ENCODE results near the gene MCHR2.
A peak's percentile ranks its signal among the peaks of the same experiment; 100 is the strongest.
"Not testable (repeated sequence)": the region's sequence is repeated elsewhere in the genome, so short reads cannot be mapped to it uniquely, and the experiment has no call there.

The MCHR2 gene, protein sequence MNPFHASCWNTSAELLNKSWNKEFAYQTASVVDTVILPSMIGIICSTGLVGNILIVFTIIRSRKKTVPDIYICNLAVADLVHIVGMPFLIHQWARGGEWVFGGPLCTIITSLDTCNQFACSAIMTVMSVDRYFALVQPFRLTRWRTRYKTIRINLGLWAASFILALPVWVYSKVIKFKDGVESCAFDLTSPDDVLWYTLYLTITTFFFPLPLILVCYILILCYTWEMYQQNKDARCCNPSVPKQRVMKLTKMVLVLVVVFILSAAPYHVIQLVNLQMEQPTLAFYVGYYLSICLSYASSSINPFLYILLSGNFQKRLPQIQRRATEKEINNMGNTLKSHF

DNA sequence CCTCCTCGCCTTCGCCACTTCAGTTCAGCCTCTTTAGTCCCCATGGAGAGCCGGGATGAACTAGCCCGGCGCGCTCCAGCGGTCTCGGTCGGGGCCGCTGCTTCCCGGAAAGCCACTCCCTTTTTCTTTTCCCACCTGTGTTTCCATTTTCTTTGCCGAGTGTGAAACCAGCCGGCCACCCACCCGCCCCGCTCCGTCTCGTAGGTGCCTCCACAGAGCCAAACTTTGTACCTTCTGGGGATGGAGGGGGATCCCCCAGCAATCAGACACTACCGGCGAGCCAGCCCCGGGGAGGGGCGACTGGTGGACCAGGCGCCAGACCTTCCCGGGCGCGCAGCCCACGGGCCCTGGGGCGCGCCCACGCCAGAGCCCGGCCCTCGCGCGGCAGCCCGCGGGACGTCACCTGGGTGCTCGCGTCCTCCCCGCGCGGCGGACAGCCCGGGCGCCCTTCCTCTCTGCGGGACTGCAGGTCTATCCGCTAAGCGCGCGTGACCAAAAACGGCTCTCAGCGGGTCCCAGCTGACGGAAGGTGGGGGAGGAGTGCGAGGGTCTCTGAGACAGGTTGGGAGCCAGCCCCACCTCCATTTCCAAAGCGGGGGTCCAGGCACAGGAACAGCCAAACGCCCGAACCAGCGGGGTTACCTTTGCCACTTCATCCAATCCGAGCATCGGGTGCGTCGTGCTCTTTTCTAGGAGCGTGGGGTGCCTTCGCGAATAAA lies at the start of gene MCHR2:
Gene MCHR2, minus strand, starts transcription at position 691 of the 719 bp plus-strand sequence. CDS start 38,076 bp downstream, outside the sequence.
- DNase-seq = no peak

DNA sequence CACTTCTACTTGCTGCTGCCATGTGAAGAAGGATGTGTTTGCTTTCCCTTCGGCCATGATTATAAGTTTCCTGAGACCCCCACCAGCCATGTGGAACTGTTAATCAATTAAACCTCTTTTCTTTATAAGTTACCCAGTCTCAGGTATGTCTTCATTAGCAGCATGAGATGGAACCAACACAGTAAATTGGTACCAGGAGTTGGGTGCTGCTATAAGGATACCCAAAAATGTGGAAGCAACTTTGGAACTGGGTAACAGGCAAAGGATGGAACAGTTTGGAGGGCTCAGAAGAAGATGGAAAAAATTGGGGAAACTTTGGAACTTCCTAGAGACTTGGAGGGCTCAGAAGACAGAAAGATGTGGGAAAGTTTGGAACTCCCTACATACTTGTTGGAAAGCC lies 44.5 kb upstream of the MCHR2 start:
- not testable (repeated sequence) for DNase-seq

DNA sequence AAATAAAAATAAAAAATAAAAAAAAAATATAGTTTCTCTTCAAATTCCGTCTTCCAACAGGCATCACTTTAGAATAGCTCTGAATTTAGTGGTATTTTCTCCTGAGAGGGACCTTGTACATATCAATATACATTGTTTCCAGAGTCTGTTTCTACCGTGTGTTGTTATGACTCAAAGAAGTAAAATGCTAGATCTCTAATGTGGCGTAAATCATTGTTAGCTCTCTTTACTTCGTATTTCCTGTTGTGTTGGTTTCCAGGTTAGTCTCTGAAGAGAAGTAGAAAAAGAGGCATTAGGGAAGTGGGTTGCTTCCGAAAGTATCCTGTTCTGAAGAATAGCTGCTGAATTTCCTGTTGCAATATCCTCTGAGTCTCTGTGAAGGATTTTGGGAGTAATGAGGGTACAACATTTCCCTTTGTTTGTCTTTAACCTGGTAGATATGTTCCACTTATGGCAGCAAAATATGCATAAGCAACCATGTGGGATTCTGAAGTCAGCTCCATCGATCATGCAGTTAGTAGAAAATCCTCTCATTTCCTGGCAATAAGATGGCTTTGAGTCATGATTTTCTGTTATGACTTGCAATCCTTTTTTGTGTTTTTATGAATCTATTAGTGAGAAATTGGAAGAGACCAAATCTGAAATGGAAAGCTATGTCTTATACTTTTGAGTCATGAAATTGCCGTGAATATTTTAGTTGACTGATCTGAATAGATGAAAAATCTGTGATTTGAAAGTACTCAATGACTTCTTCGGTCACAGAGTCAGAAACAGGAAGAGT lies 42.0 kb upstream of the MCHR2 start:
- no peak for DNase-seq

DNA sequence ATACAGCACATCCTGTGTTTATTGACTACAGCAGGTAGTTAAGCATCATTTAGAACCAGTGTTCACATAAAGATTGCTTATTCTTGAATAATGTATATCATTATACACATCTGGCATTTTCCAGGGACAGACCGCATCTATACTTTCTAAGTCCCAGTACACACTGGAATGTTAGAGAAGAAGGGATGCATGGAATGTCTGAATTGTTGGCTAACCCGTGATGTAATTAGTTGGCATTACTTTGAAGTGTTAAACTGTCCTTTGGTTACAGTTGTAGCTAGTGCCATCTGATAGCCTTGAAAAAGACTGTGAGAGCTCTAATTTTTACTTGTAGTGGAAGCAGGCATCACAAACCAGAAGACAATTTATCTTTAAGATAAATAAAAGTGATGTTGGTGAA lies 29.8 kb upstream of the MCHR2 start:
- no peak for DNase-seq

DNA sequence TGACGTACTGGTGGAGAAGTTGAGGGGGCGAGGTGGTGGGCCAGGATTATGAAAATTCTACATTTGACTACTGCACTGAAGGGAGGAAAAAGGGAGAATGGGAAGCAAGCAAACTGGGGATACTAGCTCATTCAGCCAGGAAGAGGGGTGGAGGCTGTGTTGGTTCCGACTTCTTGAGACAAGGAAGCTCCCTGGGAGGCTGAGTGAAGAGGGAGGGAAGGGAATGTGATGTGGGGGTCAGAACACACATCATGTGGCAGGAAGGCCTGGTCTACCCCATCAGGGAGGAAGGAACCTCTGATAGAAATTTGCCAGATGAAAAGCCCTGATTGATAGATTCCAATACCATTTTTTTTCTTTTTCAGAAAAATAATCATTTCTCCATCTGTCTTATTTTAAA lies 28.8 kb upstream of the MCHR2 start:
- no peak for DNase-seq

DNA sequence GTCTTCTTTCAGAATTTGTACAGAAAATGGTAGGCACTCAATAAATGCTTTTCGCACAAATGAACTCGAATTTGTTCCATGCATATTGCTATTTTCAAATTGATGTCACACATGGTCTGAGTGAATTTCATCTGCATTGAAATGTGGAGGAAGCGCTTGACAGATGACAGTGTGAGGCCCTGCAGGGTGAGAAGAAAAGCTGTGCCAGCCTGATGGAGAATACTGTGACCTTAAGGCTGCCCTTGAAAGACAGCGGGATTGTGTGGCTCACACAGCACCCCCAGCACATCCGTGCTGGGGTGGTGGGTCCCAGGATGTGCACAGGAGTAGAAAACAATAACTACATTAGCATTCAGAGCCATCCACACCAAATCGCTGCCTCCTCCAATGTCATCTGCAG lies 14.8 kb upstream of the MCHR2 start:
- no peak for DNase-seq

DNA sequence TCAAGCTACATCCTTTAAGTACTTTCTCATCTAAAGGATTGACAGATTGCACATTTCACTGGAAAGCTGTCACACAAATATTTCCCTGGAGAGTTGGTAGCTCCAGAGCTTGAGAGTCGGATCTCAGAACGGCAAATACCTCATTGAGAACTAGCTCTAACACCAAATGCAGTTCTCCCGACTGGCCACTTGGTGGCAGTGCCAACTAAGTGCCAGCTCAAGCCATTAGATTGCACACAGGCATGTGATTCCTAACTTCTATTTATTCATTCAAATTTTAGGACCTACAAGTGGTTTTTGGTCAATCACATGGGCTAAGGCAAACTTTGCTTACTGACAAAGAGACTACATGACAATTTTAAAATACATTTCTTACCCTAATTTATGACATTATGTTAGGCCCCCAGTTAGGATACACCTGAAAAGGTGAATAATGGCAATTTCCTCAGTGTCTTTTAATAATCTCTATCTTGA lies 7.9 kb upstream of the MCHR2 start:
- no peak for DNase-seq

DNA sequence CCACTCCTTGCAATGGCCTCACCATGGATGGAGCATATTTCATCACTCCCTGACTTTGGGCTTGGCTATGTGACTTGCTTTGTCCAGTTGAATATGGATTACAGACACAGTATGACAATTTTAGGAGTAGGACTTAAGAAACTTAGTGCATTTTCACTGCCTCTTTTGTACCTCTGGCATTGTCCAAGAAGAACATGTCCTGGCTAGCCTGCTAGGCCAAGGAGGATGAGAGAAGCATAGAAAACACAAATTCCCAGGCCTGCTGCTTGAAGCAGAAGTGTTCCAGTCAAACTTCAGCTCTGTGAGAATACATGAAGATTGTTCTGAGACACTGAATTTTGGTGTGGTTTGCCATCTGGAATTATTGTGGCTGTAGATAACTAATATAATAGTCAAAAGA lies 3.1 kb upstream of the MCHR2 start:
- DNase-seq = no peak

DNA sequence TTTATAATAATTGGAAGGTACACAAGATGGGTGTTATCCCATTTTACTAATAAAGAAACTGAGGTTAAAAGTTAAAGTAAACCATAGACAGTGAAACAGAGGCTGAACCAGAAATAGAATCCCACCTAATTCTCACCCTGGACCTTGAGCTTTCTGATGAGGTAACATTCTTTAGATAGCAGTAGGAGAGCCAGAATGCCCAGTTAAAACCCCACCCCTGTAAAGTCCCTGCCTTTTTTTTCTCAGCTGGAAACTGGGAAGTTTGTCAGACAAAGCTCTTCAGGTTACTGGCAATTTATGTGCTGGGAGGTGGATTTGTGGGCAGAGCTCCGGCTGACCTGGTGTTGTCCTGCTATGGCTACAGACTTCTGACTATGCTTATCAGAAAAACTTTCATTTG lies 1.9 kb upstream of the MCHR2 start:
- no peak for DNase-seq

DNA sequence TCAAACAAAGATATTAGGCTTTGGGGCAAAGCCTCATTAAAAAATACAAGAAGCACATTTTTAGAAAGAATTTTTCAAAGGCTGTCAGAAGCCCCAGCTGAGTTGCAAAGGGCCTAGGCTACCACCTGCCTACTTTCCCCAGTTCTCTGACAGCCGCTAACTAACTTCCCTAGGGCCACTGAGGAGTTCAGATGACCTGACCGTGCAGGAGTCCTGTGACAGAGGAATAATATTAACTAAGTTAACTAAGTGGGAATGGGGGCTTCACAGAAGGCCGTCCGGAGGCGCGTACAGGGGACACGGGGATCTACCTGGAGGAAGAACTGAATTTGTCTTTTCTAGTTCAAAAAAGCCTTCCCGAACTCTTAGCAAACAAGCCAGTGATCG lies 884 bp downstream of the MCHR2 start:
- DNase-seq = no peak

DNA sequence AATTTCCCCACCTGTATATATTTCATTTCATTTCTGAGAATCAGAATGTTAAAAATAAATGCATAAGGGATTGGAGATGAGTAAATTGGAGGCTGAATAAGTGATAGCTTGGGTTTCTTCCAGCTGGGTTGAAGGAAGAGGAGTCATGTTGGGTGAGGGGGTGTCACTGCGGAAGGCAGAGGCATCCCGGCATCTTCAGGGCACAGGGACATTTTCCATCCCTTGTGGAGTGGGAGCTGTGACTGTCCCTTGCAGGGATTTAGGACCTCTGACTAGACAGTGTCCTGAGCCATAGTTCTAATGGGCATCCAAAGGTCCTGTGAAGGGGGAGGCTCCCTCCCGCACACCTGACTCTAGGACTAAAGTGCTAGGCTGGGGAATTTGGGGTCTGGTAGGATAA lies 2.1 kb downstream of the MCHR2 start:
- no peak for DNase-seq

DNA sequence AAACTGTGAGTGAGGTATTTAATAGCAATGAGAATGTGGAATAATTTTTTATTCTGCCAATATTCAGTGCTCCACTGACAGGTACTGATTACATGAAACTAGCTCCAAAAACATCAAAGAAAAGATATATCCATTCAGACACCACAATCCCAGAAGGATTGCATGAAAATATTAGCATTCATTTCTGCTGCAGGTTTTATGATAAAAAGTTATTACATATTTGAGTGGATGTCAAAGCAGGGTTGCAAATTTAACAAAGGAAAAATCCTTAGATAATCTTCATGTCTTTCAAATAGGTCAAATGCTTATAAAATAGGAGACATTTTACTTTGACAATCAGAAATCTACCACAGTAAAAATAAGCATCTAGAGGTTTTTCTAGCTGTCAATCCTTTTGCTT lies 13.3 kb downstream of the MCHR2 start:
- DNase-seq = no peak

DNA sequence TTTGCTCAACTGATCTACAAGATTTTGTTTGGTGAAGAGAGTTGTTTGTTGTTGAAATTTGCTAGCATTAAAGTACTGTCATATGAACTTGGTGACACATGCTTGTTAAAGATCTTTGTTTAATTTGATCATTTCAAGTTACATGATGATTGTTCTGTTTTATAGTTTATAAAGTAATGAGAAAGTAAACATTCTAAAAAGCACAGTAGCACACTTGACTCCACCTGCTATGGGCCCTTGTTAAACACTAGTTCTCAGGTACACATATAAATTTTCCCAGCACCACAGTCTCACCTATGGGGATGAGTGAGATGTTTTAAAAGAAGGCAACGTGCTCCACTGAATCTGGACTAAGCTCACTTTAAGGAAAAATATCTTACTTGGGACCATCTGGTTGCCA lies 14.1 kb downstream of the MCHR2 start:
- no peak for DNase-seq

DNA sequence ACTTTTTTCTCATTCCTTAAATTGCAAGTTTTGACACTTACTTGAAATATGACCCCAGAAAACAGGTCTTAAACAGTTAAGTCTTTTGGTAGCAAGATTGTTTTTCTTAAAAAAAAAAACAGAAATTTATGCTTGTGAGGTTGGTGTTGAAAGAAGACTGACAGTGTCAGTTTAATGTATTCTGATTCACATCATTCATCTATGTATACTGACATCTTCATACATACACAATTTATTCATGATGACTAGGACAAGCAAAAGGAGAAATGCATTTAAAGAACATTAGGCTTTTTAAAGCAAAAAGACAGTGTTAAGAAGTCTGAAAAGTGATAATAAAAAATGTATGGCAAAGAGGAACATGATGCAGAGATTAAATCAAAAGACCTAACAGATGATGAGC lies 27.0 kb downstream of the MCHR2 start:
- no peak for DNase-seq

DNA sequence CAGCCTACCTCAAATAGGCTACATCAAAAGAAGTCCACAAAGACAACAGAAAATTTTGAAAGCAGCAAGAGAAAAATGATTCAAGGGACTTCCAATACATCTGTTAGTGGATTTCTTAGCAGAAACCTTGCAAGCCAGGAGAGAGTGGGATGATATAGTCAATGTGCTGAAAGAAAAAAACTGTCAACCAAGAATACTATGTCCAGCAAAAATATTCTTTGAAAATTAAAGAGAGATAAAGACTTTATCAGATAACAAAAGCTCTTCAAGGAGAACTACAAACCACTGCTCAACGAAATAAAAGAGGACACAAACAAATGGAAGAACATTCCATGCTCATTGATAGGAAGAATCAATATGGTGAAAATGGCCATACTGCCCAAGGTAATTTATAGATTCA lies 34.0 kb downstream of the MCHR2 start:
- DNase-seq = no peak

DNA sequence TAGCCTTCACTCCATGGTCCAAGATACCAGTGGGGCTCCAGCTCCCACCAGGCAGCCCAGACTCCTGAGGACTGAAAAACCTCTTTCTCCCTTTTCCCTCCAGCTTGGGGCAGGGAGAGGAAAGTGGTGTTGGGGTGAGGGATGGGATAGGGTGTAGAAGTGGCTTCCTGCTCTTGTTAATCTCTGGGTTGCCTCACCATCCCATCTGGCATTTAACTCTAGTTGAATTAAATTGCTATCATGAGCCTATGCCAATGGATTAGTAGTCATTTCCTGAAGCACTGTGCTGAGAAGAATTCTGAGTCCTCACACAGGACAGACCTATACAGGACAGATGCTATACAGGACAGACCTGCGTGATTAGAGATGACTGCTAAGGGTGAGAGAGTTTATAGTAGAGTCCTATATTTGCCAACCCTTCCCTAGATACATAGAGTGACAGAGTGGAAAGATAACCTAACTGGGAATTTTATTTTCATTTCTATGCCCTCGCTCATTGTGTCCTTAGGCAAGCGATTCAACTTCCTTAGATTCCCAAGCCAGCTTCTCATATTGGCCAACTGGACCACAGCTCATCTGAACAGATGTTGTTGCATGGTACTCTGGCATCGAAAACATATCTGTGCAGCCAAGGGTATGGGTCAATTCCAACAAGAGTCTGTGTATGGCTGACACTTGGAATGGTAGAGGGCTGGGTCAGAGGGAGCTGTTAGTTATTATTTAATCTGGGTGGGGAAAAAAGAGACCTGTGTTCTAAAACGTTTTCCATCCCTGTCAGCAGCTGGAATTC lies 42.8 kb downstream of the MCHR2 start:
- DNase-seq = no peak

DNA sequence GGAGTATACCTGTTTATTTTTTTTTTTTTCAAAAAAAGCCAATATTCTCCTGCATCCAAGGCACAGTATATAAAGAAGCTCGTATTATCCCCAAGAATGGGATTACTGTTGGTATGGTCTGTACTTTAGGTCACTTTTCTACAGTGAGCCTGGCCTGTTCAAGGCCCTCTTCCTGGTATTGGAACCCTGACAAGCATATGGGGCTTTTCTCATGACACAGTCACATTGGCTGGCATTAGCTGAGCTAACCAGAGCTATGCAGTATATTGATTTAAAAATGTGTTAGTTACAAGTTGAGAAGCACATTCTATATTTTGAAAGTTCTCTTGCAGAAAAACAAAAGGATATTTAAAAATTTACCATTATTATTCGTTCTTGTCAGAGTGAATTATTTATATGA lies 48.0 kb downstream of the MCHR2 start:
- DNase-seq = no peak

DNA sequence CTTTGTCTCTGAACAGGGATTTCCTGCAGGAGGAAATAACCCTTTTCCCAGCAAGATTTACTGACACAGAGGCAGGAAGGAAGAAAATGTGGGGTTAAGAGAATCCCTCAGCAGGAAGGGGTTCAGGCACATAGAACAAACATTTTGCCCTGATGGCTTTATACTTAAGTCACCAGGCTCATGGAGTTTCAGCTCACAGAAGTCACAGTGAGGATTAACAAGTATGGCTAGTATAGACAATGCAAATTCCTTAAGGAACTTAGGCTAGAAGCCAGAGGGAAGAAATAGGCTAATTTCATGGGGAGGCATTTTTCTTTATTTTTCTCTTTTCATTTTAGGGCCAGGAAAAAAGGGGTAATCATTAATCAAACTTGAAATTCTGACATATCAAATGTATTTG lies 50.2 kb downstream of the MCHR2 start:
- no peak for DNase-seq

DNA sequence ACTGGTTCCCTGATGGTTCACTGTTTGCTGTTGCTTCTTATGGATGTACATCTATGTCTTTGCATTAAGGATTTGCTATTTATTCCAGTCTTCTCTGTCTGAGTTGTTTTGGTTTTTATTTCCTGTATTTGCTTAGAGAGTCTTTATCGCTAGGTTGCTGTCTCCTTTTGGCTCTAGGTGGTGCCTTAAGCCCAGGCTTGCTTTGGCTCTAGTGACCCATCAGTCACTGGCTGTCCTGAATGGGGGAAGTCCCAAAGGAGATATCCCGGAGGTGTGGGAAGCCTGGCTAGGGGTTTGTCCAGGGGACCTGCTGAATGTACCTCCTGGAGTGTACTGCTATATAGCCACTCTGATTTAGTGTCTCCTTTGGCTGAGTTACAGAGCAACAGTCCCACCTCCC lies 53.4 kb downstream of the MCHR2 start:
- no peak for DNase-seq

DNA sequence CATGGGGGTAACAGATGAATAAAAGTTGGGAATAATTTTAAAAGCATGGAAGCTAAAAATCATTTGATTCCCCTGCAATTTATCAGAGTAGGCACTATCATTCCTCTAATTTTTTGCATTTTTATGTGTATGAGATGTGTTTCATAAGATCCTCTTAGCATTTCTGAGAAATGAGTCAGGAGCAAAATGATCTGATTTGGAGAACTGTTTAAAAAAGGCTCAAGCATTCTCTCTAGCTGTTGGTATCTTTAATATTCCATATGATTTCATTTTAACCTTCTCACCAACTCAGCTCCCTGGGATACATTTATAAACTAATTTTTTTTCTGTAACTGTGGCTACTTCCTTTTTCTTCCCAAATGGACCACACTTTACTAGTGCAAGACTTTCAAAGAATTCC lies 60.9 kb downstream of the MCHR2 start:
- DNase-seq = peak; percentile 3

DNA sequence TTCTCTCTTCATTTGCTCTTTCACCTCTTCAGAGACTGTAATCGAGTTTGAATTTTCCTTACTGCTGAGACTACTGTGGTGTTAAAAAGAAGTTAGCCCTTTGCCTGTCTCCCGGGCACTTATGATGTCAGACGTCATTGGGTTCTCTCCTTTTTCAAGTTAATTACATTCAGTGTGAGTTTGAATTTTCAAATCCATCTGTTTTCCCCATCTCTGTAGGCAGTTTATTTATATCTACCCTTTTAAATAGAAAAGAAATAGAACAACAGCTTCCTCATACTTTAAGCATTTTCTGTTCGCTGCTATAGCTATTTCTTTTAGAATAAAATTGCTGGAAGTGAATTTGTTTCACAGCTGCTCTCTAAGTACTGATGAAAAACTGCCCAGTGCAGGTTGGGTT lies 81.4 kb downstream of the MCHR2 start:
- DNase-seq = no peak

DNA sequence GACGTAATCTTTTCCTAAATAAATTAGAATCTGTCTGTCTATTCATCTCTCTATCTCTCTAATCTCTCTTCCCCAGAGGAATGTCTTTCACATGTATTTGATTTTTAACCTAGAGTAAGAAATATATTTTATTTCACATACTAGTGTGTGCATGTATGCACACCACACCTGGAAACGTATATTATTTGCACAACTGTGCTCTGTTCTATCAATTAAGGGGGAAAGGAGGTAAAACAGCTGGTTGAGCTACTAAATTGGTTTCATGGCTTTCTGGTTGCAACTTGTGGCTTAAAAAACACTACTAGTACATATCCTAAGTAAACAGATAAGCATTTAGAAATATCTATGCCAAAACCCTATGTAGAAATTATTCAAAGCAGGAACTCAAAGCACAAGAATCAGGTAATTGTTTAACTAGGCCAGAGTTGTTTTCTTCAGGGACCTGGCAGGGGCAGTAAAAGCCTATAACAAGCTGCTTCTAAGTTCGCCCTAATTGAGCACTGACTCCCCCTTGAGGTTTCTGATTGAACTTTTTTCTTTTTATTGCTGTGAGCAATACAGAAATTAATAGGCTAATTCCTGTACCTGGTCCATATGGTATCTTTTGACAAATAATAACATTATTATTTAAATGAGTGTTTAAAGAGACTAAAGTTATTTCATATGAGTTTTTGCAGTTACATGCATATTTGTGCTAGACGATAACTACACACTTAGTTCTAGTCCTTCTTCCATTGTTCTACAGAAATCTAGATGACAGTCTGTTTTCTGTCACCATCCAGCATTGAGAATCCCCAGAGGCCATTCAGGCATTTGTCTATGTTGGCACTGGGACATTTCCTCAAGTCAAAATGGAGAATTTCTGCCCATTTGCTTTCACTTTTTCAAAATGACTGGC lies 88.6 kb downstream of the MCHR2 start:
- DNase-seq = no peak

All from 8988T (cell line).